Tibial nerve (tissue), 4 donors: Measurements from ENCODE around the gene FRMD4A. TPM values are rescaled to one million over a fixed set of nuclear protein-coding genes. Genes with fewer than 3 reads are reported as not detected.

Experiments
- DNase-seq, 2 donors: peaks; one replicate each; pipeline ENCODE4 v3.0.0-alpha.2; 2019; ENCODE audit warnings: low spot score in 2 of 2
- H3K27ac ChIP-seq, 4 donors: fragments of 200-600 bp; sonication (generic) in 3 of 4; one replicate each; pipeline ENCODE4 v1.5.1; 2017 to 2019; ENCODE audit warnings: mild to moderate bottlenecking in 1 of 4
- H3K27me3 ChIP-seq, 2 donors: fragments of 200-600 bp; sonication (generic) in 1 of 2; one replicate each; pipeline versions ENCODE4 v1.5.1 to v1.6.0; 2017 to 2019
- H3K36me3 ChIP-seq, 3 donors: fragments of 200-600 bp; sonication (generic); one replicate each; pipeline ENCODE4 v1.5.1; 2018 to 2019
- H3K4me1 ChIP-seq, 4 donors: fragments of 200-600 bp; sonication (generic) in 3 of 4; one replicate each; pipeline ENCODE4 v1.5.1; 2017 to 2019
- H3K4me3 ChIP-seq, 4 donors: fragments of 200-600 bp; sonication (generic) in 3 of 4; one replicate each; pipeline ENCODE4 v1.5.1; 2017 to 2019; ENCODE audit warnings: mild to moderate bottlenecking in 1 of 4, moderate library complexity in 1 of 4
- H3K9me3 ChIP-seq, 4 donors: fragments of 200-600 bp; sonication (generic) in 3 of 4; one replicate each; pipeline ENCODE4 v1.5.1; 2017 to 2019
- EP300 ChIP-seq, 2 donors: sonication (generic); formaldehyde crosslinking; IDR thresholded peaks; one replicate each; pipeline ENCODE4 v1.6.1; 2017; ENCODE audit warnings: antibody characterized with exemption in 2 of 2, mild to moderate bottlenecking in 1 of 2
- POLR2A ChIP-seq, 2 donors: fragments of 450-650 bp; IDR thresholded peaks; one replicate each; pipeline ENCODE4 v1.6.1; 2017; ENCODE audit warnings: antibody characterized with exemption in 2 of 2, mild to moderate bottlenecking in 2 of 2, moderate library complexity in 2 of 2
- WGBS, 2 donors: methylation state at CpG; one replicate each; pipeline ENCODE4 v1.1.5; 2018; 5-methylcytosine and 5-hydroxymethylcytosine counted together
- total RNA-seq, 4 donors: library from RNA; depleted of rRNA; stranded (reverse); fragments of >200 nt; gene quantifications; one replicate each; pipeline ENCODE4 v1.1.0, GENCODE V29; 2016
- TF ChIP-seq, protein P1 (sequence below), 5 experiments: fragments of 200-600 bp in 3 of 5; fragments of 450-650 bp in 2 of 5; sonication (generic) in 3 of 5; IDR thresholded peaks; one replicate each; pipeline ENCODE4 v1.5.1; 2016 to 2019; ENCODE audit warnings: antibody characterized with exemption in 5 of 5, mild to moderate bottlenecking in 3 of 5, moderate library complexity in 2 of 5

The FRMD4A gene
- total RNA-seq, 4 donors from 2014 or later: 39.8 to 89.7 (median 53.9) TPM

DNA sequence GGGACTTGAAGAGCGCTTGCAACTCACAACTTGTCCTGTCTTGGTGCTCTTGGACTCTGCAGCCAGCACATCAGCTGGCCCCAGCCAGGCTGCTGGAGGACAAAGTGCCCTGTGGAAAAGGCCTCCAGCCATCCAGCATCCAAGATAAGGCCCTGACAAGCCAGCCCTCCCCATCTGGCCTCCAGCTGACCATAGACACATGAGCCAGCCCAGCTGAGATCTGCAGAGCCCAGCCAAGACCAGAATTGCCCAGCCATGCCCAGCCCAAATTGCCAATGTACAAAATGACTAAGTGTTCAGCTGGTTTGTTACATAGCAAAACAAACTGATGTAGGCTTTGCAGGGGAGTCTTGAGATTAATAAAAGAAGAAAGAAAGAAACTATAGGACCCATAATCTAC, 36.0 kb upstream of the FRMD4A start:
- H3K4me3 ChIP-seq: no peak overlapping the region
- no peak overlapping the region for H3K27ac ChIP-seq
- no peaks in the 10 kb centered on the region for H3K36me3 ChIP-seq
- TF ChIP-seq EP300 (IDR thresholded peaks at IDR 0.05) (no peak), POLR2A (IDR thresholded peaks at IDR 0.05) (no peak)
- TF ChIP-seq, protein P1, sequence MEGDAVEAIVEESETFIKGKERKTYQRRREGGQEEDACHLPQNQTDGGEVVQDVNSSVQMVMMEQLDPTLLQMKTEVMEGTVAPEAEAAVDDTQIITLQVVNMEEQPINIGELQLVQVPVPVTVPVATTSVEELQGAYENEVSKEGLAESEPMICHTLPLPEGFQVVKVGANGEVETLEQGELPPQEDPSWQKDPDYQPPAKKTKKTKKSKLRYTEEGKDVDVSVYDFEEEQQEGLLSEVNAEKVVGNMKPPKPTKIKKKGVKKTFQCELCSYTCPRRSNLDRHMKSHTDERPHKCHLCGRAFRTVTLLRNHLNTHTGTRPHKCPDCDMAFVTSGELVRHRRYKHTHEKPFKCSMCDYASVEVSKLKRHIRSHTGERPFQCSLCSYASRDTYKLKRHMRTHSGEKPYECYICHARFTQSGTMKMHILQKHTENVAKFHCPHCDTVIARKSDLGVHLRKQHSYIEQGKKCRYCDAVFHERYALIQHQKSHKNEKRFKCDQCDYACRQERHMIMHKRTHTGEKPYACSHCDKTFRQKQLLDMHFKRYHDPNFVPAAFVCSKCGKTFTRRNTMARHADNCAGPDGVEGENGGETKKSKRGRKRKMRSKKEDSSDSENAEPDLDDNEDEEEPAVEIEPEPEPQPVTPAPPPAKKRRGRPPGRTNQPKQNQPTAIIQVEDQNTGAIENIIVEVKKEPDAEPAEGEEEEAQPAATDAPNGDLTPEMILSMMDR (IDR thresholded peaks at IDR 0.05): no peak
- no peaks in the 10 kb centered on the region for H3K27me3 ChIP-seq
- H3K9me3 ChIP-seq: no peaks in the 10 kb centered on the region
- 90 to 100% methylated on average over 1 of the region's 1 CpG for whole genome bisulfite sequencing, 2 donors
- peaks cover 0 to 5% (median 0%) of the 10 kb centered on the region in 4 donors for H3K4me1 ChIP-seq
- DNase-seq: no peak

DNA sequence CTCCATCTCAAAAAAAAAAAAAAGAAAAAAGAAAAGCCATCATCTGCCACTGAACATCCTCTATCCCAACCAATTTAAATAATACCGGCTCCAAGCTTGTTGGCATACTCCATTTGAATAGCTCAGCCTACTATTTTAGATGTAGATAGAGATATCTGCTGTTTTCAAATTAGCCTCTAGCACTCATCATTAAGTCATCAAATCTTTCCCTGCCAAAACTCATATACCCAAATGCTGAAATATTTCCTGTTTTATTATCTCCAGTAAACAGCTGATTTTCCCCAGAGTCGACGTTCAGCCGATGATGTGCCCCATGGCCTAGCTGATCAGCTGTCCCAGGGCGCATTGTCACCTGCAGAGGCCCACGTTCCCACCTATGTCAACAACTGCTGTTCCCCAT, 34.5 kb upstream of the FRMD4A start:
- Histone ChIP-seq H3K9me3 (no peaks in the 10 kb centered on the region), H3K36me3 (no peaks in the 10 kb centered on the region), H3K4me3 (no peak overlapping the region), H3K4me1 (peaks cover 0 to 5% (median 0%) of the 10 kb centered on the region in 4 donors), H3K27ac (no peak overlapping the region), H3K27me3 (no peaks in the 10 kb centered on the region)
- no peak for TF ChIP-seq POLR2A (IDR thresholded peaks at IDR 0.05)
- DNase-seq: no peak
- WGBS, 2 donors: 61 to 69% methylated on average over 6 of the region's 6 CpGs

DNA sequence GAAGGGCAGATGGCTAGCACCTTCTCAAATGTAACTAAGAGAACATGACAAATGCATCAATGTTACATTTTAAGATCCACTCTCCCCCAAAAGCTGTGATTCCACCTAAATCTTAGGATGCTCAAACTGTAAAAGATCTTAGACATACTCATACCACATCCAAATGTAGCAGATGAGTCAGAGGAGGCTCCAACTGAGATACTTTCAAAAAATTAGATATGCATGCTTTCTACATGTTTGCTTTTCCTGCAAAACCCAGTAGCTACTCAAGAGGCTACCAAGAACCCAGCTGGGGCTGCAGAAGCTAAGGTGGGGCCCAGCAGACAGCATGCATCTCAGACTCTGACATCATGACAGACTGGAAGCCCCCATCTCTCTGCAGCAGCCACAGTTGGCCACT, 31.4 kb upstream of the FRMD4A start:
- Histone ChIP-seq H3K4me3 (no peak overlapping the region), H3K4me1 (peaks cover 0 to 5% (median 0%) of the 10 kb centered on the region in 4 donors), H3K27me3 (no peaks in the 10 kb centered on the region), H3K27ac (no peak overlapping the region), H3K36me3 (no peaks in the 10 kb centered on the region), H3K9me3 (no peaks in the 10 kb centered on the region)
- DNase-seq: no peak
- TF ChIP-seq, protein P1 (IDR thresholded peaks at IDR 0.05): no peak
- no peak for TF ChIP-seq POLR2A (IDR thresholded peaks at IDR 0.05)
- TF ChIP-seq EP300 (IDR thresholded peaks at IDR 0.05): no peak

GRCh38 chr10:14360961-14361360, 30.2 kb upstream of the FRMD4A start:
- no peak for DNase-seq
- Histone ChIP-seq H3K4me3 (no peak overlapping the region), H3K9me3 (no peaks in the 10 kb centered on the region), H3K4me1 (peaks cover 0 to 5% (median 0%) of the 10 kb centered on the region in 4 donors), H3K27ac (no peak overlapping the region), H3K27me3 (no peaks in the 10 kb centered on the region), H3K36me3 (no peaks in the 10 kb centered on the region)
- TF ChIP-seq EP300 (IDR thresholded peaks at IDR 0.05) (no peak), POLR2A (IDR thresholded peaks at IDR 0.05) (no peak)
- TF ChIP-seq, protein P1 (IDR thresholded peaks at IDR 0.05): no peak
- 82 to 91% methylated on average over 1 of the region's 1 CpG for WGBS, 2 donors

DNA sequence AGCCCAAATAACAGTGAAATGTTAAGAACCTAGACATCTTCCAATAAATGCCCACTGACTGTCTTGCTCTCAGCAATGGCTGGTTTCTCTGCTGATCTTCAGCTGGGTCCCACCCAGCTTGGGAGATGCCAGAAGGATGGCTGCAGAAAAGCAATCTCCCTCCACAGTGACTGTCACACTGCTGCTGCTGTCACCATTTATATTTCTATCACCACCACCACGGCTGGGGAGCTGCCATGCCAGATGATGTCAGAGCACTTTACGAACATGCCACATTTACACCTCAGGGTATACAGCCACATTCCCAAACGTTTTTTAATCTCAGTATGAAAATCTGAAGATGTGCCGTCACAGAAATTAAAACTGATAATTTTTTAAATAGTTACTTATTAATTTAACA, 29.8 kb upstream of the FRMD4A start:
- H3K27me3 ChIP-seq: no peaks in the 10 kb centered on the region
- 68 to 72% methylated on average over 4 of the region's 4 CpGs for WGBS, 2 donors
- no peaks in the 10 kb centered on the region for H3K36me3 ChIP-seq
- DNase-seq: no peak
- peaks cover 0 to 5% (median 0%) of the 10 kb centered on the region in 4 donors for H3K4me1 ChIP-seq
- TF ChIP-seq, protein P1 (IDR thresholded peaks at IDR 0.05): no peak
- no peak for TF ChIP-seq POLR2A (IDR thresholded peaks at IDR 0.05)
- TF ChIP-seq EP300 (IDR thresholded peaks at IDR 0.05): no peak
- H3K9me3 ChIP-seq: no peaks in the 10 kb centered on the region
- no peak overlapping the region for H3K4me3 ChIP-seq
- H3K27ac ChIP-seq: no peak overlapping the region
